GM12801 (cell line): ENCODE results near the gene NSUN3.

ENCODE experiments used
- TF ChIP-seq, protein P1 (sequence below): IDR thresholded peaks from one replicate; pipeline ENCODE4 v1.5.1; 2011; ENCODE audit warnings: control low read depth; ENCODE audit not compliant: insufficient read length; ENCODE audit errors: extremely low read depth

The NSUN3 gene

GRCh38 chr3:94137377-94137776 is 74.5 kb downstream of the NSUN3 start:
- TF ChIP-seq, protein P1, sequence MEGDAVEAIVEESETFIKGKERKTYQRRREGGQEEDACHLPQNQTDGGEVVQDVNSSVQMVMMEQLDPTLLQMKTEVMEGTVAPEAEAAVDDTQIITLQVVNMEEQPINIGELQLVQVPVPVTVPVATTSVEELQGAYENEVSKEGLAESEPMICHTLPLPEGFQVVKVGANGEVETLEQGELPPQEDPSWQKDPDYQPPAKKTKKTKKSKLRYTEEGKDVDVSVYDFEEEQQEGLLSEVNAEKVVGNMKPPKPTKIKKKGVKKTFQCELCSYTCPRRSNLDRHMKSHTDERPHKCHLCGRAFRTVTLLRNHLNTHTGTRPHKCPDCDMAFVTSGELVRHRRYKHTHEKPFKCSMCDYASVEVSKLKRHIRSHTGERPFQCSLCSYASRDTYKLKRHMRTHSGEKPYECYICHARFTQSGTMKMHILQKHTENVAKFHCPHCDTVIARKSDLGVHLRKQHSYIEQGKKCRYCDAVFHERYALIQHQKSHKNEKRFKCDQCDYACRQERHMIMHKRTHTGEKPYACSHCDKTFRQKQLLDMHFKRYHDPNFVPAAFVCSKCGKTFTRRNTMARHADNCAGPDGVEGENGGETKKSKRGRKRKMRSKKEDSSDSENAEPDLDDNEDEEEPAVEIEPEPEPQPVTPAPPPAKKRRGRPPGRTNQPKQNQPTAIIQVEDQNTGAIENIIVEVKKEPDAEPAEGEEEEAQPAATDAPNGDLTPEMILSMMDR: no peak

DNA sequence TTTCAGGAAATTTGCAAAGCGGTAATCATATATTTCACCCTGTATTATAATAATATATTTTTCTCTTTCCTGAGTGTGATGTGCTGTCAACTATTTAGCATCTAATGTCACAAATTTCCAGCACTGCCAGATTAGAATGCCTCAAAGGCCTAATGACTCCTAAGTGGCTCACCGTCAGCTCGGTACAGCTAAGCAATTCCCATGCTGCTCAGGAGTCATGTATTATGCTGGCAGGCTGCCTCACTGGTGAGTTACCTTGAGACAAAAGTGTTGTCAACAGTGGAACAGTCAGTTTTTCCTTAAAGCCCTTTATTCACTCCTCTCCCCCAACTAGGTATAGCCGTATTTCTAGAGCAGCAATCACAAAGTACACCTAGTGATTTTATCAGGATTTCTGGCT is 83.6 kb downstream of the NSUN3 start:
- TF ChIP-seq, protein P1: no peak

DNA sequence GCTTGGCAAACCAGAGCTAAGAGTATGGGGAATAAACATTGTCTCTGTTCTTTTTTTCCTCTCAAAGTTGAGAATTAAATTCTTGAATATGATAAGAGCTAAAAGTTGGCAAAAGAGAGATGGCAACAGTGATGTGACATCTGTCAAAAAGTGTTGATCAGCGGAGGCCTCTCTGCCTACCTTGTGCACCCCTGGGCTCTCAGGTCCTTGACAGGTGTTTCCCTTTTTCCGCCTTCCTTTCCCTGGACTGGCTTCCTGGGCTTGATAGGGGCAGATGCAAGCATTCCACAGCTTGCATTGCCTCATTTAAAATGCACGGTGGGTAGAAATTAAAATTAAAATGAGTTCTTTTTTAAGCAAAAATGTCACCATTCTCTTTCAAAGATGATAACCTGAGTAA is 84.2 kb downstream of the NSUN3 start:
- TF ChIP-seq, protein P1: no peak

DNA sequence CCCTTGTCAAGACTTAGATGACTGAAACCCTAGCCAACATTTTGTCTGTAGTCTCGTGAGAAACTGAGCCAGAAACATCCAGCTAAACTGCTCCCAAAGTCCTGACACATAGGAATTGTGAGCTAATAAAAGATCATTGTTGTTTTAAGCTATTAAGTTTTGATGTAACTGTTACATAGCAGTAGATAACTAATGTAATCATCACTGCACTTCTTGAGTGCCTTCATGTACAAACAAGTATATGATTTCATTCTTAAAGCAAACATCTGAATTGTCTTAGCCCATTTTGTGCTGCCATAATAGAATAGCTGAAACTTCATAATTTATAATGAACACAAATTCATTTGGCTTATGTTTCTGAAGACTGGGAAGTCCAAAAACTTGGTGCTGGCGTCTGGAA is 87.3 kb downstream of the NSUN3 start:
- TF ChIP-seq, protein P1: no peak

GRCh38 chr3:94156626-94157025 is 93.8 kb downstream of the NSUN3 start:
- TF ChIP-seq, protein P1: no peak

DNA sequence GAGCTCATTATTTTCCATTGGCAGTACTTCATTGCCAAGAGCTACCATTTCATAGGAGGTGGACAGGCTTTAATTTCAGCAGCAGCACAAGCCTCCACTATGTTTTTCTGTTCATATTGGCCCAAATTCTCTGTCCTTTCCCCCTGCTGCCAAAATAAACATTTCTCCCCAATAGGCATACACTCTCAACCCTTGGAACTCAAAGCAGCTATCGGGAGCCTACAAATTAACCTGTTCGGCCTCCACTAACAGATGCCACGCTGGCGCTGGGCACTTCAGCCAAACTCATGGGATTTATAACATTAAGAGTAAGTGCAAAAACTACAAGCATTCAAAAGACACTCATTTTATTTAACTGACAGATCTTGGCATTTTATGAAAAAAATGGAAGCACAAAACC is 95.7 kb downstream of the NSUN3 start:
- TF ChIP-seq, protein P1: no peak

GRCh38 chr3:94159062-94159828 is 96.4 kb downstream of the NSUN3 start:
- TF ChIP-seq, protein P1: no peak

DNA sequence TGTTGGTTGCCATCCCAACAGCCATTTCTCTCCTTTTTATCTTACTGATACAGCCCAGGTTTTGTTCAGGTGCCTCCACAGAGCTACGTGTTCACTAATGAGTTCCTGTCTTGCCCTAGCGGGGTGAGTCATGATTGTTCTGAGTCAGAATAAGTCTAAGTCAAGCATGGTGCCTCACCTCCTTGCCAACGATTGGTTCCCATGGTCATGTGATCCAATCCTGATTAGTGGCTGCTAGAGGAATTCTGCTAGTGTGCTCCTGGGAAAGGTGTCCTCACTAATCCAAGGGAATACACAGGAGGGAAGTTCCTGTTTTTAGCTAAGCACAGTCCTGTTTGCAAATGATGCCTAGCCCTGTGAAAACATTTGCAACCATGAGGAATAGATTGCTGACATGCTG is 99.8 kb downstream of the NSUN3 start:
- TF ChIP-seq, protein P1: no peak
